ENCODE results near the gene NHSL1. TPM values are rescaled to one million over a fixed set of nuclear protein-coding genes. Genes with fewer than 3 reads are reported as not detected.

NHSL1 gene
- total and polyA plus RNA-seq, 7 donors = 0.08 to 2.3 (median 1.2) TPM

DNA sequence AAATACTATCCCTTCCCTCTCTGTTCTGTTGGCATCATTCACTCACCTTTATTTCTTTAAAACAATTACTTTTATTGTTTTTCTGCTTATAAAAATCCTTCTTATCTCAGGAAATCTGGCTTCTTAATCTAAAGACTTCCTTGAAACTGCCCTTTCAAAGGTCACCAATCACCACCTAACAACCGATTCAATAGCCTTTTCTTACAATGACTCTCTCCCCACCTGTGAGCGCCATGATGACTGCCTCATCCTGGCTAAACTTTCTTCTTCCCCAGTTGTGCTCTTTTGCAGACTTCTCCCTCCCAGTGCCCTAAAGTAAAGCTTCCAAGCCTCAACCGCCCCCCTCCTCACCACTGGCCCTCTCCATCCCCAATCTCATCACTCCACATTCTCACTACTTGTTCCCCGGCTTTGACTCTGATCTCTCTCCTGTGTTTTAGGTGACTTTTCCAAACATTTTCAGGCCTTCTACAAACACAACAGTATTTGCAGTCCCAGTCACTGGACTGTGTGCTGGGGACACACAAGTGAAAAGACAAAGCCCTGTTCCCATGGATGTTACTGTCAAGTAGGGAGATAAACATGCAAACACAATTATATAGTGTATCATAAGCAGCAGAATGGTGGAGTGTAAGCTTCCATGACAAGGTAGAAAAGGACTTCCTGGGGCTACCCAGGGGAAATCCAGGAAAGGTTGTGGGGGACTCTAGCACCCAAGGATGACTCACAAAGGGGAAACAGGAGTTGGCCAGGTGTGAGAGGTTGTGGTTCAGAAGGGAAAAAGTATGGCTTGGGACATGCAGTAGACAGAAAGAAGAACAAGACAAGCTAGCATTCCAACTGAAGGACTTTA, 12.8 kb downstream of the NHSL1 start:
- H3K36me3 ChIP-seq (ENCODE audit: insufficient read depth in 1 of 2, low read depth in 1 of 2) = no peaks in the 10 kb centered on the region
- no peaks in the 10 kb centered on the region for H3K4me1 ChIP-seq
- no peak overlapping the region for H3K4me3 ChIP-seq
- H3K27ac ChIP-seq = no peak overlapping the region
- DNase-seq (no peak), ATAC-seq (no peak)
- WGBS, 3 donors = 81 to 92% (median 89%) methylated on average over 4 of the region's 4 CpGs
- intact Hi-C loops (cut with DNase I) = no loop called here
- no peak for TF ChIP-seq CTCF (IDR thresholded peaks at IDR 0.05)
- H3K27me3 ChIP-seq (ENCODE audit: insufficient read depth in 3 of 3, low read length in 2 of 3) = peaks cover 0 to 2% (median 0%) of the 10 kb centered on the region in 3 donors
- H3K9me3 ChIP-seq = no peaks in the 10 kb centered on the region

GRCh38 chr6:138485586-138486248, 13.6 kb downstream of the NHSL1 start:
- Histone ChIP-seq H3K27me3 (ENCODE audit: insufficient read depth in 3 of 3, low read length in 2 of 3) (peaks cover 0 to 2% (median 0%) of the 10 kb centered on the region in 3 donors), H3K4me3 (no peak overlapping the region), H3K4me1 (no peaks in the 10 kb centered on the region), H3K27ac (no peak overlapping the region), H3K9me3 (no peaks in the 10 kb centered on the region), H3K36me3 (ENCODE audit: insufficient read depth in 1 of 2, low read depth in 1 of 2) (no peaks in the 10 kb centered on the region)
- no peak for TF ChIP-seq CTCF (IDR thresholded peaks at IDR 0.05)
- intact Hi-C loops (cut with DNase I) = no loop called here
- DNase-seq = no peak
- ATAC-seq = no peak
- 77 to 80% (median 79%) methylated on average over 13 of the region's 13 CpGs for WGBS, 3 donors

- intact Hi-C loops (cut with DNase I) = no loop called here
- Histone ChIP-seq H3K27me3 (ENCODE audit: insufficient read depth in 3 of 3, low read length in 2 of 3) (peaks cover 0 to 1% (median 0%) of the 10 kb centered on the region in 3 donors), H3K4me3 (peak overlapping the region; percentile 13), H3K9me3 (no peaks in the 10 kb centered on the region), H3K27ac (no peak overlapping the region), H3K4me1 (no peaks in the 10 kb centered on the region), H3K36me3 (ENCODE audit: insufficient read depth in 1 of 2, low read depth in 1 of 2) (no peaks in the 10 kb centered on the region)
- ATAC-seq (no peak), DNase-seq (no peak)
- 17 to 22% (median 22%) methylated on average over 11 of the region's 11 CpGs for whole genome bisulfite sequencing, 3 donors
- no peak for TF ChIP-seq CTCF (IDR thresholded peaks at IDR 0.05)
Measured at GRCh38 chr6:138485005-138485545, 14.2 kb downstream of the NHSL1 start.

DNA sequence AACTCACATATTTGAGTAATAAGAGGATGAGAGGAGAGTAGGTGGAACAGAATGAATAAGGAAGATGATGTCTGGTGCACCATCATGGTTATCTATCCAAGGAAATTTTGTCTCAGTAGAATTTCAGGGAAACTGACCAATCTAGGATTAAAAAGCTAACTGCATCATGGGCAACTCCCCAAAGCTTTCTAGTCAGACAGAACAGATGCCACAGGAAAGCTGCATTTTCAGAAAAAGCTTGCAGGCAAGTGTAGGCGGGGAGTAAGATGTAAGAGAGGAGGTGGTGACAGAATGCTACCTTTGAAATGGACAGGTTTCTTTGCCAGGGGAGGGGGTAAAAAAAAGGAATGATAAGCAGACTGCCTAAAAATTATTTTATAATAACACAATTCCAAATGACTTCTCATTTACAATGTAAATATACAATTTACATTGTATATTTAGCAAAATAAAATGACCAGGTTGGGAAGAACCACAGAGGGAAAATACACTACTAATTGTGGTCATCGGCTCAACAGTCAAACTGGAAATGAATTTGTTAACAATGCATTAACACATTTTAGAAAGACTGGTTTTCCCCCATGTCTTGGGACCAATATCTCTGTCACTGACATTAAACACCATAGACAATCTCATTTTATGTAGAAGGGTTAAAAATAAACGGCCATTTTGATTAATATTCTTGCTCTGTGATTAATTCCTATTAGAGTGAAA, 15.1 kb downstream of the NHSL1 start:
- DNase-seq (no peak), ATAC-seq (no peak)
- intact Hi-C loops (cut with DNase I) = no loop called here
- TF ChIP-seq CTCF (IDR thresholded peaks at IDR 0.05) = no peak
- Histone ChIP-seq H3K9me3 (no peaks in the 10 kb centered on the region), H3K4me1 (no peaks in the 10 kb centered on the region), H3K27ac (no peak overlapping the region), H3K4me3 (no peak overlapping the region), H3K36me3 (ENCODE audit: insufficient read depth in 1 of 2, low read depth in 1 of 2) (no peaks in the 10 kb centered on the region), H3K27me3 (ENCODE audit: insufficient read depth in 3 of 3, low read length in 2 of 3) (no peaks in the 10 kb centered on the region)
- WGBS, 3 donors = 83 to 86% (median 84%) methylated on average over 3 of the region's 3 CpGs

Measured in psoas muscle (tissue), 8 donors.